PC-9 (cell line): Measurements from ENCODE around the gene AGAP3. TPM values are rescaled to one million over a fixed set of nuclear protein-coding genes. Genes with fewer than 3 reads are reported as not detected.

ENCODE experiments used
- BruUV-seq: library from RNA; stranded (reverse); fragments of 400-500 nt; replicated peaks from 2 replicates; lab custom pipeline; 2021; lab: Mats Ljungman, UMichigan
- CTCF ChIA-PET: fragments of 300-600 bp; sonication (Branson Sonifier 250); formaldehyde crosslinking; loops from one replicate; lab custom pipeline; 2022; ENCODE audit warnings: antibody characterized with exemption; lab: Charles Lee
- POLR2A ChIA-PET: fragments of 300-600 bp; sonication (Branson Sonifier 250); formaldehyde crosslinking; loops from one replicate; lab custom pipeline; 2022; ENCODE audit warnings: antibody characterized with exemption; ENCODE audit not compliant: unreplicated experiment; lab: Charles Lee
- DNase-seq, 2 experiments: peaks; one replicate each; pipeline versions ENCODE4 v3.0.0 to v3.0.0-alpha.2; 2015 to 2022; ENCODE audit warnings: mixed read lengths in 1 of 2
- H2AFZ ChIP-seq: fragments of 200-600 bp; sonication (generic); 2 replicates; pipeline ENCODE4 v1.8.1; 2017; ENCODE audit warnings: antibody characterized with exemption
- H3F3A ChIP-seq: fragments of 200-600 bp; sonication (generic); 2 replicates; pipeline ENCODE4 v1.8.1; 2017; ENCODE audit warnings: antibody characterized with exemption, mild to moderate bottlenecking, low read depth; ENCODE audit not compliant: insufficient read depth
- H3K27ac ChIP-seq: fragments of 200-600 bp; sonication (generic); 2 replicates; pipeline ENCODE4 v1.6.1; 2016; ENCODE audit warnings: mixed run types
- H3K27me3 ChIP-seq: fragments of 200-600 bp; sonication (generic); 2 replicates; pipeline ENCODE4 v1.6.1; 2016; ENCODE audit warnings: low read depth, mixed run types; ENCODE audit not compliant: insufficient read depth
- H3K36me3 ChIP-seq: fragments of 200-600 bp; sonication (generic); 2 replicates; pipeline ENCODE4 v1.6.1; 2016; ENCODE audit warnings: low read depth, mixed run types
- H3K4me1 ChIP-seq: fragments of 200-600 bp; sonication (generic); replicated peaks from 2 replicates; pipeline ENCODE4 v1.6.1; 2016; ENCODE audit warnings: mixed run types; ENCODE audit not compliant: insufficient read depth
- H3K4me2 ChIP-seq: fragments of 200-600 bp; sonication (generic); 2 replicates; pipeline ENCODE4 v1.6.1; 2017; ENCODE audit warnings: mixed run types
- H3K4me3 ChIP-seq: fragments of 200-600 bp; sonication (generic); 2 replicates; pipeline ENCODE4 v1.6.1; 2016; ENCODE audit warnings: mixed run types
- H3K79me2 ChIP-seq: fragments of 200-600 bp; sonication (generic); 2 replicates; pipeline ENCODE4 v1.6.1; 2017; ENCODE audit warnings: low read depth, mixed run types
- H3K9me2 ChIP-seq: fragments of 200-600 bp; sonication (generic); 2 replicates; pipeline ENCODE4 v1.8.1; 2017; ENCODE audit warnings: mild to moderate bottlenecking; ENCODE audit not compliant: insufficient read depth
- H3K9me3 ChIP-seq: fragments of 200-600 bp; sonication (generic); 2 replicates; pipeline ENCODE4 v1.8.1; 2016; ENCODE audit warnings: low read depth; ENCODE audit not compliant: insufficient read depth
- H4K20me1 ChIP-seq: fragments of 200-600 bp; sonication (generic); 2 replicates; pipeline ENCODE4 v1.8.1; 2017; ENCODE audit not compliant: insufficient read depth
- CTCF ChIP-seq: fragments of 200-600 bp; sonication (generic); conservative IDR thresholded peaks from 2 replicates; pipeline ENCODE4 v1.6.1; 2017; ENCODE audit warnings: mixed run types, antibody characterized with exemption, mild to moderate bottlenecking, moderate library complexity
- EZH2 ChIP-seq: fragments of 200-600 bp; sonication (generic); IDR thresholded peaks from 2 replicates; pipeline ENCODE4 v1.8.0; 2017; ENCODE audit warnings: antibody characterized with exemption, low read depth
- intact Hi-C: fragments of 100-400 bp; cut with micrococcal nuclease; formaldehyde crosslinking; loops from one replicate; pipeline ENCODE4 v1.10.0; 2022; ENCODE audit not compliant: unreplicated experiment
- total RNA-seq: library from RNA; stranded (reverse); gene quantifications from 2 replicates; pipeline ENCODE4 v1.2.3, GENCODE V29; 2021

Gene AGAP3
- total RNA-seq, 1 experiment from 2014 or later = 103 TPM

- peaks cover 46% of the 10 kb centered on the region for H3K4me1 ChIP-seq
- no peak for DNase-seq
- ChIA-PET CTCF (interaction anchor here (0.6 to 1.2 kb wide), 3 partner anchors 24 to 288 kb away, joined by 3 to 8 read pairs (median 7); partner anchors contain the start of gene ABCB8), POLR2A (interaction anchor here (0.5 to 0.6 kb wide), 2 partner anchors 33 to 36 kb away, joined by 4 to 8 read pairs; no protein-coding TSS in a partner anchor)
- H3K36me3 ChIP-seq = peaks cover 6% of the 10 kb centered on the region; the same call in 1 of the 2 replicates
- H3K9me3 ChIP-seq = no peaks in the 10 kb centered on the region
- TF ChIP-seq CTCF = no peak
- TF ChIP-seq EZH2 = no peak
- H3K27me3 ChIP-seq = no peaks in the 10 kb centered on the region
- H3F3A ChIP-seq = peaks cover 37% of the 10 kb centered on the region; the same call in 1 of the 2 replicates
- peaks cover 43% of the 10 kb centered on the region for H3K79me2 ChIP-seq
- H4K20me1 ChIP-seq = peaks cover 23% of the 10 kb centered on the region
- H3K27ac ChIP-seq = peak overlapping the region; percentile 85
- H3K9me2 ChIP-seq = no peaks in the 10 kb centered on the region
- peak overlapping the region; percentile 93 for H3K4me2 ChIP-seq
- BruUV-seq = no TSS peak
- intact Hi-C loops = no loop called here
- peak overlapping the region; percentile 59; the same call in 1 of the 2 replicates for H3K4me3 ChIP-seq
- H2AFZ ChIP-seq = no peak overlapping the region
Measured at GRCh38 chr7:151062111-151062398, 24.2 kb upstream of the AGAP3 start.

GRCh38 chr7:151062399-151063211 lies 23.7 kb upstream of the AGAP3 start:
- Histone ChIP-seq H3K4me1 (peaks cover 45% of the 10 kb centered on the region), H3K4me3 (peak overlapping the region; percentile 59), H3K9me2 (no peaks in the 10 kb centered on the region), H3K36me3 (peaks cover 10% of the 10 kb centered on the region; the same call in 1 of the 2 replicates), H4K20me1 (peaks cover 23% of the 10 kb centered on the region), H3F3A (peaks cover 37% of the 10 kb centered on the region; the same call in 1 of the 2 replicates), H2AFZ (no peak overlapping the region), H3K9me3 (no peaks in the 10 kb centered on the region), H3K27ac (peak overlapping the region; percentile 85), H3K4me2 (peak overlapping the region; percentile 93), H3K79me2 (peaks cover 43% of the 10 kb centered on the region), H3K27me3 (no peaks in the 10 kb centered on the region)
- TF ChIP-seq CTCF = no peak
- TF ChIP-seq EZH2 = no peak
- intact Hi-C loops = no loop called here
- POLR2A ChIA-PET = interaction anchor here (0.5 to 0.8 kb wide), 3 partner anchors 18 to 37 kb away, joined by 3 to 8 read pairs (median 4); partner anchors contain the start of gene FASTK
- BruUV-seq = no TSS peak
- CTCF ChIA-PET = interaction anchor here (0.6 to 1.2 kb wide), 10 partner anchors 14 to 700 kb away, joined by 3 to 12 read pairs (median 6); partner anchors contain the start of gene ABCB8
- DNase-seq = peak; percentile 72 to 73

GRCh38 chr7:151063212-151063561 lies 23.1 kb upstream of the AGAP3 start:
- H3K4me1 ChIP-seq = peaks cover 45% of the 10 kb centered on the region
- intact Hi-C loops = no loop called here
- no TSS peak for BruUV-seq
- peak; percentile 71 to 82 for DNase-seq
- H2AFZ ChIP-seq = no peak overlapping the region
- H3K9me2 ChIP-seq = no peaks in the 10 kb centered on the region
- H3K4me3 ChIP-seq = peak overlapping the region; percentile 59; the same call in 1 of the 2 replicates
- no peaks in the 10 kb centered on the region for H3K27me3 ChIP-seq
- H4K20me1 ChIP-seq = peaks cover 23% of the 10 kb centered on the region
- no peak for TF ChIP-seq EZH2
- no peak for TF ChIP-seq CTCF
- H3F3A ChIP-seq = peaks cover 37% of the 10 kb centered on the region; the same call in 1 of the 2 replicates
- POLR2A ChIA-PET = interaction anchor here (0.6 to 0.8 kb wide), 2 partner anchors 18 to 23 kb away, joined by 3 read pairs; partner anchors contain the start of genes AGAP3 and FASTK
- peaks cover 43% of the 10 kb centered on the region for H3K79me2 ChIP-seq
- H3K9me3 ChIP-seq = no peaks in the 10 kb centered on the region
- peaks cover 10% of the 10 kb centered on the region; the same call in 1 of the 2 replicates for H3K36me3 ChIP-seq
- CTCF ChIA-PET = interaction anchor here (0.6 to 1.1 kb wide), 5 partner anchors 14 to 626 kb away, joined by 4 to 8 read pairs (median 4); partner anchors contain the start of genes ABCB8 and TMUB1
- peak overlapping the region; percentile 93 for H3K4me2 ChIP-seq
- H3K27ac ChIP-seq = peak overlapping the region; percentile 85
